ENCODE measurements around the gene SLC37A4. TPM values are rescaled to one million over a fixed set of nuclear protein-coding genes. Genes with fewer than 3 reads are reported as not detected.

The SLC37A4 gene
- total RNA-seq, 1 donor from 2014 or later, result 12.1 TPM

DNA sequence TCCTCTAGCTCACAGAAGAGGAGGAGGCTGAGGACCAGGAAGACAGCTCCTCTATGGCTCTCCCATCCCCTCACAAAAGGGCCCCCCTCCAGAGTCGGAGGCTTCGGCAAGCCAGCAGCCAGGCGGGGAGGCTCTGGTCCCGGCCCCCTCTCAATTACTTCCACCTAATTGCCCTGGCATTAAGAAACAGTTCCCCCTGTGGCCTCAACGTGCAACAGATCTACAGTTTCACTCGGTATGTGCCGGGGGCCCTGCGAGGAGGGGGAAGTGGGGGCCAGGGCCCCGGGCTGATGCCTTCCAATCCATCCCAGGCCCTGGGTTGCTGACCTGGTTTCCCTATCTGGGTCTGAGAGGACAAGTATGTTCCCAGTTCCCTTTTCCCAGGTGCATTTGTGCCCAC is 51.2 kb downstream of the SLC37A4 start:
- intact Hi-C loops (cut with micrococcal nuclease), result no loop called here
- no peaks in the 10 kb centered on the region for H3K9me3 Mint-ChIP-seq
- ChIA-PET CTCF (no interaction called here), POLR2A (no interaction called here)
- H3K27ac Mint-ChIP-seq, result no peak overlapping the region
- no peaks in the 10 kb centered on the region for H3K4me1 Mint-ChIP-seq
- no peak overlapping the region for H3K4me3 Mint-ChIP-seq
- no peak for ATAC-seq (ENCODE audit: low read depth)
- peaks cover 21% of the 10 kb centered on the region for H3K27me3 Mint-ChIP-seq
- DNase-seq, result no peak
- TF ChIP-seq, protein P1, sequence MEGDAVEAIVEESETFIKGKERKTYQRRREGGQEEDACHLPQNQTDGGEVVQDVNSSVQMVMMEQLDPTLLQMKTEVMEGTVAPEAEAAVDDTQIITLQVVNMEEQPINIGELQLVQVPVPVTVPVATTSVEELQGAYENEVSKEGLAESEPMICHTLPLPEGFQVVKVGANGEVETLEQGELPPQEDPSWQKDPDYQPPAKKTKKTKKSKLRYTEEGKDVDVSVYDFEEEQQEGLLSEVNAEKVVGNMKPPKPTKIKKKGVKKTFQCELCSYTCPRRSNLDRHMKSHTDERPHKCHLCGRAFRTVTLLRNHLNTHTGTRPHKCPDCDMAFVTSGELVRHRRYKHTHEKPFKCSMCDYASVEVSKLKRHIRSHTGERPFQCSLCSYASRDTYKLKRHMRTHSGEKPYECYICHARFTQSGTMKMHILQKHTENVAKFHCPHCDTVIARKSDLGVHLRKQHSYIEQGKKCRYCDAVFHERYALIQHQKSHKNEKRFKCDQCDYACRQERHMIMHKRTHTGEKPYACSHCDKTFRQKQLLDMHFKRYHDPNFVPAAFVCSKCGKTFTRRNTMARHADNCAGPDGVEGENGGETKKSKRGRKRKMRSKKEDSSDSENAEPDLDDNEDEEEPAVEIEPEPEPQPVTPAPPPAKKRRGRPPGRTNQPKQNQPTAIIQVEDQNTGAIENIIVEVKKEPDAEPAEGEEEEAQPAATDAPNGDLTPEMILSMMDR (IDR thresholded peaks at IDR 0.05), result no peak
- no peaks in the 10 kb centered on the region for H3K36me3 Mint-ChIP-seq (ENCODE audit: low read depth)

DNA sequence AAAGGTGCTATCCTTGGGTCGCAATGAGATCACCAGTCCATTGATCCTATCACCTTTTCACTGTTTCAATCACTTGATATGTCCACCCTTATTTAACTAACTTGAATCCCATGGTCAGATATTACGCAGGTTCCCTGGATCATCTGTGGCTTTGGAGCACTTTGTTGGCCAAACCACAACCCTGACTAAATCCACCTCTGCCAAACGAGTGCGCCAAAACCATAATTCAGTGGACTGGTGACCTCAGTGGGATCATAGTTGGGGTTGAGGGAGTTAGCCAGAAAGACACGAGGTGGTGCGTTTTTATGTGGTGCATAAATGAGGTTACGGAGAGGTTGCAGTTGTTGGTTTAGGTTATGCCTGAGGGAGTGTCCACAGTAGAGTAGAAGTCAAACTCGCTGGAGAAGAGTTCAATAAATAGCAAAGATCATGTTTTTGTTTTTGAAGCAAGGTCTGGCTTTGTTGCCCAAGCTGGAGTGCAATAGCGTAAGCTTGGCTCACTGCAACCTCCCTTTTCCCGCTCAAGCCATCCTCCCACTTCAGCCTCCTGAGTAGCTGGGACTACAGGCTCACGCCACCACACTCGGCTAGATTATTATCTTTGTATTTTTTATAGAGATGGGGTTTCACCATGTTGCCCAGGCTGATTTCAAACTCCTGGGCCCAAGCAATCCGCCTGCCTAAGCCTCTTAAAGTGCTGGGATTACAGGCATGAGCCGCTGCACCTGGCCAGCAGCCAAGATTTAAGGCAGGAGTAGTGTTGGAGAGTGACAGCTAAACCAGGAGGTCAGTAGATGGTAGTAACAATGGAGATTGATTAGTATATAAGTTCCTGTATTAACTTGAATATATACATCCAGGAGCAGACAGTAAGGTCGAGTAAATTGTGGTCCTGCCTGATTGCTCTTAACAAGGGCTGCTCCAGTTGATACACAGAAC is 54.6 kb downstream of the SLC37A4 start:
- ChIA-PET POLR2A (no interaction called here), CTCF (no interaction called here)
- no peaks in the 10 kb centered on the region for H3K4me1 Mint-ChIP-seq
- no peak for DNase-seq
- H3K27ac Mint-ChIP-seq, result no peak overlapping the region
- H3K36me3 Mint-ChIP-seq (ENCODE audit: low read depth), result no peaks in the 10 kb centered on the region
- H3K9me3 Mint-ChIP-seq, result no peaks in the 10 kb centered on the region
- H3K4me3 Mint-ChIP-seq, result no peak overlapping the region
- ATAC-seq (ENCODE audit: low read depth), result no peak
- intact Hi-C loops (cut with micrococcal nuclease), result no loop called here
- TF ChIP-seq, protein P1 (IDR thresholded peaks at IDR 0.05), result no peak
- H3K27me3 Mint-ChIP-seq, result peaks cover 25% of the 10 kb centered on the region

Other genes starting within 250 kb of the SLC37A4 start
- 263 and 297 TPM in 2 replicates for gene DDX6, start 239.7 kb downstream of the SLC37A4 start, total RNA-seq
- gene CXCR5, start 147.0 kb downstream of the SLC37A4 start, total RNA-seq, result 198 and 199 TPM in 2 replicates
- 20.4 and 21.9 TPM in 2 replicates for gene BCL9L, start 105.0 kb downstream of the SLC37A4 start, total RNA-seq
- 0.27 TPM in 1 of 2 replicates, not detected in the other for gene UPK2, start 74.6 kb downstream of the SLC37A4 start, total RNA-seq
- gene FOXR1, start 59.1 kb downstream of the SLC37A4 start, total RNA-seq, result not detected in 2 replicates
- 66.4 and 85.7 TPM in 2 replicates for gene CENATAC, start 32.7 kb downstream of the SLC37A4 start, total RNA-seq
- gene RPS25, start 12.5 kb downstream of the SLC37A4 start, total RNA-seq, result 2,191 and 2,534 TPM in 2 replicates
- 56.8 and 60.1 TPM in 2 replicates for gene TRAPPC4, start 12.1 kb downstream of the SLC37A4 start, total RNA-seq
- 120 and 122 TPM in 2 replicates for gene HYOU1, start 26.3 kb upstream of the SLC37A4 start, total RNA-seq
- gene VPS11, start 36.9 kb upstream of the SLC37A4 start, total RNA-seq, result 49.6 and 53.6 TPM in 2 replicates
- gene HMBS, start 54.0 kb upstream of the SLC37A4 start, total RNA-seq, result 17.5 and 26.9 TPM in 2 replicates
- 31.0 and 33.1 TPM in 2 replicates for gene DPAGT1, start 71.0 kb upstream of the SLC37A4 start, total RNA-seq
- gene C2CD2L, start 76.5 kb upstream of the SLC37A4 start, total RNA-seq, result 6.5 and 6.7 TPM in 2 replicates
- 47.8 and 62.6 TPM in 2 replicates for gene HINFP, start 90.7 kb upstream of the SLC37A4 start, total RNA-seq
- not detected in 2 replicates for gene ABCG4, start 118.2 kb upstream of the SLC37A4 start, total RNA-seq
- 9.8 TPM in 2 replicates for gene NLRX1, start 137.8 kb upstream of the SLC37A4 start, total RNA-seq
- gene NHERF4, start 154.6 kb upstream of the SLC37A4 start, total RNA-seq, result 0.13 and 0.27 TPM in 2 replicates
- gene CBL, start 175.5 kb upstream of the SLC37A4 start, total RNA-seq, result 26.2 and 27.8 TPM in 2 replicates